ENCODE data around the gene WBP4. TPM values are rescaled to one million over a fixed set of nuclear protein-coding genes. Genes with fewer than 3 reads are reported as not detected.

WBP4 gene
- total RNA-seq, 2 experiments from 2014 or later: 15.9 to 16.7 TPM

Other genes with a start within 250 kb of the WBP4 start
- 10 to 100 TPM; 93.3 to 97.9 TPM for gene ELF1, start 42.2 kb upstream of the WBP4 start, total RNA-seq
- gene KBTBD6, start 71.3 kb downstream of the WBP4 start, total RNA-seq: 1 to 10 TPM; 5.4 to 5.8 TPM
- gene KBTBD7, start 133.1 kb downstream of the WBP4 start, total RNA-seq: 1 to 10 TPM; 2.8 to 3.0 TPM
- 10 to 100 TPM; 18.8 to 19.7 TPM for gene MTRF1, start 202.1 kb downstream of the WBP4 start, total RNA-seq
- 10 to 100 TPM; 29.1 to 33.5 TPM for gene NAA16, start 249.8 kb downstream of the WBP4 start, total RNA-seq

Data from activated naive CD8-positive, alpha-beta T cell treated with anti-CD3 and anti-CD28 coated beads for 36 hours (primary cell).